ENCODE measurements around the gene MRAS.

MRAS gene

DNA sequence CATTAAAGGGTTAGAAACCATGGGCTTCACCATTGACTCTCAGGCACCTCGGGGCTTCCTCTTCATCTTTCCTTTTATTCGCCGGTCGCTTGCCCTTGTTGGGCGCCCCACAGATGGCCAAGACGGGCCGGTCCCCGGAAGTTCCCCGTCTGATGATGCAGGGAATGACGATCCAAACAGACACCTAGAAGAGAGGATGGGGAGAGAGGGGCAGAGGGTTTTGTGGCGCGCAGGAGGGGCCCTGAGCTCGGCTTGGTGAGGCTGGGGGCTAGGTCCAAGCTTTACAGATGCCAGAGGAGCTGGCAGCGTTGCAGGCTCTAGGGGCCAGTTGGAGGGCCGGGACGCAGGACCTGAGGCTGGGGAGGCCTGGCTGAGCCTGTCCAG, 85.5 kb downstream of the MRAS start:
- peaks cover 94% of the 10 kb centered on the region for H3K27me3 Mint-ChIP-seq (ENCODE audit: low read depth, poor library complexity)
- H3K27ac Mint-ChIP-seq: no peak overlapping the region
- no peaks in the 10 kb centered on the region for H3K36me3 Mint-ChIP-seq (ENCODE audit: low read depth)
- H3K4me3 Mint-ChIP-seq: peak overlapping the region; percentile 73
- TF ChIP-seq, protein P1, sequence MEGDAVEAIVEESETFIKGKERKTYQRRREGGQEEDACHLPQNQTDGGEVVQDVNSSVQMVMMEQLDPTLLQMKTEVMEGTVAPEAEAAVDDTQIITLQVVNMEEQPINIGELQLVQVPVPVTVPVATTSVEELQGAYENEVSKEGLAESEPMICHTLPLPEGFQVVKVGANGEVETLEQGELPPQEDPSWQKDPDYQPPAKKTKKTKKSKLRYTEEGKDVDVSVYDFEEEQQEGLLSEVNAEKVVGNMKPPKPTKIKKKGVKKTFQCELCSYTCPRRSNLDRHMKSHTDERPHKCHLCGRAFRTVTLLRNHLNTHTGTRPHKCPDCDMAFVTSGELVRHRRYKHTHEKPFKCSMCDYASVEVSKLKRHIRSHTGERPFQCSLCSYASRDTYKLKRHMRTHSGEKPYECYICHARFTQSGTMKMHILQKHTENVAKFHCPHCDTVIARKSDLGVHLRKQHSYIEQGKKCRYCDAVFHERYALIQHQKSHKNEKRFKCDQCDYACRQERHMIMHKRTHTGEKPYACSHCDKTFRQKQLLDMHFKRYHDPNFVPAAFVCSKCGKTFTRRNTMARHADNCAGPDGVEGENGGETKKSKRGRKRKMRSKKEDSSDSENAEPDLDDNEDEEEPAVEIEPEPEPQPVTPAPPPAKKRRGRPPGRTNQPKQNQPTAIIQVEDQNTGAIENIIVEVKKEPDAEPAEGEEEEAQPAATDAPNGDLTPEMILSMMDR (IDR thresholded peaks at IDR 0.05): no peak
- peaks cover 27% of the 10 kb centered on the region for H3K9me3 Mint-ChIP-seq
- no peak for DNase-seq
- H3K4me1 Mint-ChIP-seq: no peaks in the 10 kb centered on the region

DNA sequence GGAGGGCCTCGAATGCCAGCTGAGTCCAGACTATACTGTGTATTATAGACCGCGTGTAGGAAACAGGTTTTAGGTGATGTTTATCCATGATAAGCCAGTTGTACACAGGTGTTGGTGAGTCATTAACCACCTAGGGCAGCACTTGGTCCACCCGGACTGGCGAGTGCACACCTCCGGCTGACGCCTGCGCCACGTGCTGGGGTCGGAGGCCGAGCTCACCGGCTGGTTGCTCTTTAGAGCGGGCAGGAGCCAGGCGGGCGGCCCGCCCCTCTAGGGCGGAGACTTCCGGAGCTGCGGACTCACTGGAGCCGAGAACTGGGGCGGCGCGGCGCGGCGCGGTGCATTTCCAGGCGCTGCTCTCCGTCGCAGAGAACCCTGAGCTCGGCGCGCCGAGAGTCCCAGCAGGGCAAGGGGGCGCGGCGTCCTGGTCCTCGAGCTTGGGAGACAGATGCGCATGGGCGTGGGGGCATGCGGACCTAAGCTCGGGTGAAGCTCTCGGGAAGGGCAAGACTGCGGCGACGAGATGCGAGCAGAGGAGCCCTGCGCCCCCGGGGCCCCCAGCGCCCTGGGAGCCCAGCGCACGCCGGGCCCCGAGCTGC, 86.0 kb downstream of the MRAS start, which contains the start of gene ESYT3:
Gene ESYT3, plus strand, starts transcription at position 341 of the 599 bp plus-strand sequence. Its CDS starts 183 bp downstream, at position 524.
- peaks cover 27% of the 10 kb centered on the region for H3K9me3 Mint-ChIP-seq

DNA sequence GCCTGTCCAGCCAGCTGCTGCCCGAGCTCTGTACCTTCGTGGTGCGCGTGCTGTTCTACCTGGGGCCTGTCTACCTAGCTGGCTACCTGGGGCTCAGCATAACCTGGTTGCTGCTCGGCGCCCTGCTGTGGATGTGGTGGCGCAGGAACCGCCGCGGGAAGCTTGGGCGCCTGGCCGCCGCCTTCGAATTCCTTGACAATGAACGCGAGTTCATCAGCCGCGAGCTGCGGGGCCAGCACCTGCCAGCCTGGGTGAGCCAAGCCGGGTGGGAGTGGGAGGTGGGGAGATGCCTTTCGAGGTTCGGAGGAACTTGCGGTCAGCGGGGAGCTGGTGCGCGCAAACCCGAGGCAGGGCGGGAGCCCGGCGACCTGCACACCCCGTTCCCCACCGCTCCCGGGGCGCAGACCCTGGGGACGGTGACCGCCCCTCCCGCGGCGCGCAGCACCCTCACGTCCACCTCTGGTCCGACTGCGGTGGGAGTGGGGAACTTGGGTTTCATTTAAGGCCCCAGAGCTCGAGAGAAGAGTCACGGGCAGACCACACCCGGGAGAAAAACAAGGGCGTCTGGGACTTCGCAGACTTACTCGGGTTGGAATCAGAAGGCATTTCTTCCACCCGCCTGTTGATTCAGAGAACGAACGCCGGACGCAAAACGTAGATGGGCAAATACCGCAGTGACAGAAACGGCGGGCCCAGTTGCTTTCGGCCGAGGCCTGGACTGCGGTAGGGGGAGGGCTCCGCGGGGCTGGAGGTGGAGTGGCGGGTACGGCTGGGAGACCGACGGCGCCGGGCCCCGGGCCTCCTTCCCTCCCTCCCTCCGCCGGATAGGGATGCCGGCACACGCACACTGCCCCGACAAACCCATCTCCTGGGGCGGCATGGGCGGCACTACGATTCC, 86.7 kb downstream of the MRAS start:
- peak; percentile 46 for DNase-seq
- Mint-ChIP-seq H3K4me1 (peaks cover 8% of the 10 kb centered on the region), H3K27me3 (ENCODE audit: low read depth, poor library complexity) (peaks cover 91% of the 10 kb centered on the region), H3K9me3 (peaks cover 27% of the 10 kb centered on the region), H3K4me3 (peak overlapping the region; percentile 76), H3K27ac (no peak overlapping the region), H3K36me3 (ENCODE audit: low read depth) (no peaks in the 10 kb centered on the region)
- TF ChIP-seq, protein P1 (IDR thresholded peaks at IDR 0.05): no peak

More for the DNA sequence above, 86.0 kb downstream of the MRAS start, which contains the start of gene ESYT3:
- H3K27me3 Mint-ChIP-seq (ENCODE audit: low read depth, poor library complexity): peaks cover 95% of the 10 kb centered on the region
- peak; percentile 79 for DNase-seq
- H3K27ac Mint-ChIP-seq: no peak within 1 kb of the TSS
- H3K36me3 Mint-ChIP-seq (ENCODE audit: low read depth): no peaks in the 10 kb centered on the region
- H3K4me1 Mint-ChIP-seq: peaks cover 1% of the 10 kb centered on the region
- TF ChIP-seq, protein P1 (IDR thresholded peaks at IDR 0.05): no peak
- H3K4me3 Mint-ChIP-seq: peak within 1 kb of the TSS; percentile 76

DNA sequence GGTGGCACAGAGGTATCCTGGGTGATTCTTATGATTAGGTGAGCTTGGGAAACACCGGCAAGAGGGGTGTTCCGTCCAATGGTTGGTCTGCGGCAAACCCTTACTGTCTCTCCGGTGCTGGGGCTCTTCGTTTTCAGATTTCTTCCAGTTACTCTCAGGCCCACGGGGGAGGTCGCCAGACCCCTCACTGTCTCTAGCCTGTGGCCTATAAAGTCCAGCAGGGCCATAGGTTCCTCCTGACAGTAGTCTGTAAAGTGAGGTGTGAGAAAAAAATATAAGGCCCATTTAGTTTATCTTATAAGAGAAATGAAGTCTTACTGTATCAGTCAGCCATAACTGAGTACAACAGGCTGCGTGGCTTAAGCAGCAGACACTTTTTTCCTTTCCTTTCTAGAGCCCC, 87.5 kb downstream of the MRAS start:
- no peak overlapping the region for H3K27ac Mint-ChIP-seq
- H3K9me3 Mint-ChIP-seq: peaks cover 27% of the 10 kb centered on the region
- H3K4me1 Mint-ChIP-seq: peaks cover 8% of the 10 kb centered on the region
- H3K27me3 Mint-ChIP-seq (ENCODE audit: low read depth, poor library complexity): peaks cover 85% of the 10 kb centered on the region
- H3K4me3 Mint-ChIP-seq: peak overlapping the region; percentile 59
- DNase-seq: no peak
- no peaks in the 10 kb centered on the region for H3K36me3 Mint-ChIP-seq (ENCODE audit: low read depth)
- TF ChIP-seq, protein P1 (IDR thresholded peaks at IDR 0.05): no peak

DNA sequence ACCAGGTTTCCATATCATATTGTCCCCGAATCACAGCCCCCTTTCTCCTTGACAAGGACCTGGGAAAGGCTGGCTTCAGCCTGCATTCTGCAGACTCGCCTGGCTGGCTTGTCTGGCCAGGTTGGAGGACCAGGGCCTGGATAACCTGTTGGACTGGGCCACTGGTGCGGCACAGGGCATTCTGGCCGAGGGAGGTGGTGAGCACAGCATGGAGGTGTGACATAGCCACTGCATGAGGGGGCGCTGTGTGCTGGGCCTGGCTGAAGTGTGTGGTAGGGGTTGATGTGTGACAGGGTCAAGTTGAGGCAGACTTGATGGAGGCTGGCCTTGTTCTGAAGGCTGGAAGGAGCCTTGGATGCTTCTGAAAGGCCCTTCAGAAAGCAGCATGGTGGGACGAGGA, 88.9 kb downstream of the MRAS start:
- Mint-ChIP-seq H3K27ac (no peak overlapping the region), H3K27me3 (ENCODE audit: low read depth, poor library complexity) (peaks cover 72% of the 10 kb centered on the region), H3K4me1 (peaks cover 10% of the 10 kb centered on the region), H3K9me3 (peaks cover 17% of the 10 kb centered on the region), H3K36me3 (ENCODE audit: low read depth) (no peaks in the 10 kb centered on the region), H3K4me3 (no peak overlapping the region)
- TF ChIP-seq, protein P1 (IDR thresholded peaks at IDR 0.05): no peak
- DNase-seq: no peak
